HEK293T (cell line): ENCODE results near the gene BMP6.

Source experiments
- BHLHE40 ChIP-seq: fragments of 450-650 bp; IDR thresholded peaks from 2 replicates; pipeline ENCODE4 v1.6.1; 2016; ENCODE audit warnings: mild to moderate bottlenecking, moderate library complexity, borderline replicate concordance
- ELF4 ChIP-seq: fragments of 450-650 bp; IDR thresholded peaks from 2 replicates; pipeline ENCODE4 v1.6.1; 2017; ENCODE audit warnings: antibody characterized with exemption
- FOXK2 ChIP-seq: fragments of 450-650 bp; IDR thresholded peaks from 2 replicates; pipeline ENCODE4 v1.6.1; 2016; ENCODE audit warnings: mild to moderate bottlenecking
- FOXM1 ChIP-seq: fragments of 450-650 bp; IDR thresholded peaks from 2 replicates; pipeline ENCODE4 v1.6.1; 2017; ENCODE audit warnings: mild to moderate bottlenecking, borderline replicate concordance
- SP1 ChIP-seq: fragments of 450-650 bp; IDR thresholded peaks from 2 replicates; pipeline ENCODE4 v1.6.1; 2017
- SUZ12 ChIP-seq: fragments of 450-650 bp; IDR thresholded peaks from 2 replicates; pipeline ENCODE4 v1.6.1; 2016; ENCODE audit warnings: mild to moderate bottlenecking
- TARDBP ChIP-seq: fragments of 450-650 bp; IDR thresholded peaks from 2 replicates; pipeline ENCODE4 v1.6.1; 2016
- TF ChIP-seq, protein P1 (sequence below): fragments of 450-650 bp; IDR thresholded peaks from 2 replicates; pipeline ENCODE4 v1.6.1; 2016

DNA sequence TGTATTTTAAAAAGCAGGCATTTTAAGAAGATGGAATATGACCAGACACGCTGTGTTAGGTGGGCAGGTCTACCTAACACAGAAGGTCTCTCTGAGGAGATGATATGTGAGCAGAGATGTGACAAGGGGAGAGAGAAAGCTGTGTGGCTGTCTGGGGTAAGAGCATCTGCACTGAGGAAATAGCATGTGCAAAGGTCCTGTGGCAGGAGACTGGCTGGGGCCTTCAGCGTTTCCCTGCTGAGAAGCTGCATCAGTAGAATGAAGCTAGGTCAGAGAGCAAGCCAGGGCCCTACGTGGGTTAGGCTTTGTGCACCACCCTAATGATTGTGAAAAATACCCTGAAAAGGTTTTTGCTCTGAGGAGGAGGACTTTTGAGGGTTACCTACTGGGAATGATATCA lies 97.7 kb downstream of the BMP6 start:
- no peak for TF ChIP-seq ELF4
- TF ChIP-seq SUZ12, result no peak
- no peak for TF ChIP-seq SP1
- no peak for TF ChIP-seq BHLHE40
- no peak for TF ChIP-seq FOXM1
- TF ChIP-seq, protein P1, sequence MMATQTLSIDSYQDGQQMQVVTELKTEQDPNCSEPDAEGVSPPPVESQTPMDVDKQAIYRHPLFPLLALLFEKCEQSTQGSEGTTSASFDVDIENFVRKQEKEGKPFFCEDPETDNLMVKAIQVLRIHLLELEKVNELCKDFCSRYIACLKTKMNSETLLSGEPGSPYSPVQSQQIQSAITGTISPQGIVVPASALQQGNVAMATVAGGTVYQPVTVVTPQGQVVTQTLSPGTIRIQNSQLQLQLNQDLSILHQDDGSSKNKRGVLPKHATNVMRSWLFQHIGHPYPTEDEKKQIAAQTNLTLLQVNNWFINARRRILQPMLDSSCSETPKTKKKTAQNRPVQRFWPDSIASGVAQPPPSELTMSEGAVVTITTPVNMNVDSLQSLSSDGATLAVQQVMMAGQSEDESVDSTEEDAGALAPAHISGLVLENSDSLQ, result no peak
- no peak for TF ChIP-seq FOXK2
- TF ChIP-seq TARDBP, result no peak
